OCI-LY7 (cell line): ENCODE results near the gene HSD17B10. TPM values are rescaled to one million over a fixed set of nuclear protein-coding genes. Genes with fewer than 3 reads are reported as not detected.

Experiments
- BruUV-seq: library from RNA; stranded (reverse); fragments of 400-500 nt; replicated peaks from 2 replicates; lab custom pipeline; 2021; lab: Mats Ljungman, UMichigan
- CTCF ChIA-PET: fragments of 300-600 bp; sonication (Branson Sonifier 250); formaldehyde crosslinking; loops from one replicate; lab custom pipeline; 2022; ENCODE audit warnings: antibody characterized with exemption; ENCODE audit not compliant: unreplicated experiment; lab: Charles Lee
- POLR2A ChIA-PET: fragments of 300-600 bp; sonication (Branson Sonifier 250); formaldehyde crosslinking; loops from one replicate; lab custom pipeline; 2022; ENCODE audit warnings: antibody characterized with exemption; lab: Charles Lee
- DNase-seq: peaks from one replicate; pipeline ENCODE4 v3.0.0-alpha.2; 2015; ENCODE audit warnings: low spot score
- H2AFZ ChIP-seq: fragments of 200-600 bp; sonication (generic), shearing (Covaris generic); 2 replicates; pipeline ENCODE4 v1.6.1; 2014; ENCODE audit warnings: mild to moderate bottlenecking, antibody characterized with exemption, low read length, moderate library complexity
- H3K27ac ChIP-seq: fragments of 200-600 bp; sonication (generic); 2 replicates; pipeline ENCODE4 v1.5.1; 2014; ENCODE audit warnings: mixed run types, low read depth, mild to moderate bottlenecking, moderate library complexity, low read length, inconsistent platforms; ENCODE audit not compliant: poor library complexity, severe bottlenecking
- H3K36me3 ChIP-seq: fragments of 200-600 bp; sonication (generic); 2 replicates; pipeline ENCODE4 v1.6.1; 2014; ENCODE audit warnings: mild to moderate bottlenecking, antibody characterized with exemption, low read length, moderate library complexity, mixed read lengths; ENCODE audit not compliant: insufficient read depth
- H3K4me1 ChIP-seq: fragments of 200-600 bp; sonication (generic); 2 replicates; pipeline ENCODE4 v1.5.1; 2014; ENCODE audit warnings: mild to moderate bottlenecking, low read length; ENCODE audit not compliant: insufficient read depth, poor library complexity, severe bottlenecking
- H3K4me2 ChIP-seq: fragments of 200-600 bp; sonication (generic); 2 replicates; pipeline ENCODE4 v1.6.1; 2014; ENCODE audit warnings: mild to moderate bottlenecking, low read length
- H3K4me3 ChIP-seq: fragments of 200-600 bp; sonication (generic); 2 replicates; pipeline ENCODE4 v1.5.1; 2014; ENCODE audit warnings: mild to moderate bottlenecking, low read depth, low read length; ENCODE audit not compliant: poor library complexity, severe bottlenecking
- H3K79me2 ChIP-seq: fragments of 200-600 bp; sonication (generic); 2 replicates; pipeline ENCODE4 v1.6.1; 2016; ENCODE audit warnings: low read depth, mild to moderate bottlenecking, low read length, moderate library complexity, mixed read lengths; ENCODE audit not compliant: insufficient read depth
- H3K9me2 ChIP-seq: fragments of 200-600 bp; sonication (generic); 2 replicates; pipeline ENCODE4 v1.6.1; 2016; ENCODE audit warnings: mild to moderate bottlenecking, low read length, mixed read lengths; ENCODE audit not compliant: insufficient read depth
- H3K9me3 ChIP-seq: fragments of 200-600 bp; sonication (generic); 2 replicates; pipeline ENCODE4 v1.6.1; 2014; ENCODE audit warnings: mild to moderate bottlenecking, mixed run types, low read length, mixed read lengths
- H4K20me1 ChIP-seq: fragments of 200-600 bp; sonication (generic); 2 replicates; pipeline ENCODE4 v1.6.1; 2014; ENCODE audit warnings: mild to moderate bottlenecking, antibody characterized with exemption, low read length, moderate library complexity, mixed read lengths; ENCODE audit not compliant: insufficient read depth
- CTCF ChIP-seq: fragments of 200-600 bp; sonication (generic); conservative IDR thresholded peaks from 2 replicates; pipeline ENCODE4 v1.5.1; 2014; ENCODE audit warnings: mild to moderate bottlenecking, antibody characterized with exemption, low read length, moderate library complexity, mixed read lengths
- EZH2phosphoT487 ChIP-seq: fragments of 200-600 bp; sonication (generic); IDR thresholded peaks from 2 replicates; pipeline ENCODE4 v1.6.1; 2018; ENCODE audit warnings: low read depth, borderline replicate concordance, mild to moderate bottlenecking, mixed run types, antibody characterized with exemption, low read length, moderate library complexity, mixed read lengths
- intact Hi-C: fragments of 100-400 bp; cut with micrococcal nuclease; formaldehyde crosslinking; loops from one replicate; pipeline ENCODE4 v1.10.0; 2022; ENCODE audit not compliant: unreplicated experiment
- total RNA-seq, 2 experiments: library from RNA; depleted of rRNA in 1 of 2; stranded (reverse); fragments of >200 nt in 1 of 2; shearing (Covaris generic) in 1 of 2; gene quantifications; 2 replicates each; pipeline ENCODE4 v1.2.3, GENCODE V29; 2014 to 2022

The HSD17B10 gene
- total RNA-seq, 2 experiments from 2014 or later = 107 to 123 TPM

- Histone ChIP-seq H3K4me1 (no peaks in the 10 kb centered on the region), H3K36me3 (no peaks in the 10 kb centered on the region), H3K4me3 (no peak overlapping the region), H3K79me2 (no peaks in the 10 kb centered on the region), H3K9me3 (no peaks in the 10 kb centered on the region), H3K9me2 (no peaks in the 10 kb centered on the region), H2AFZ (no peak overlapping the region; the same call in 1 of the 2 replicates), H4K20me1 (no peaks in the 10 kb centered on the region), H3K4me2 (no peak overlapping the region), H3K27ac (no peak overlapping the region)
- CTCF ChIA-PET = interaction anchor here (1.2 to 1.7 kb wide), 2 partner anchors 164 to 169 kb away, joined by 3 to 4 read pairs; no protein-coding TSS in a partner anchor
- intact Hi-C loops = loop anchor here (1.0 kb wide), 1 partner anchor 169 kb away; no protein-coding TSS in a partner anchor
- peak; percentile 60 for DNase-seq
- no TSS peak for BruUV-seq
- POLR2A ChIA-PET = interaction anchor here (0.7 to 0.9 kb wide), 2 partner anchors 68 to 86 kb away, joined by 3 read pairs; no protein-coding TSS in a partner anchor
- TF ChIP-seq CTCF = peak; percentile 77
- TF ChIP-seq EZH2phosphoT487 = no peak
Observed at GRCh38 chrX:53481816-53482465, 47.8 kb upstream of the HSD17B10 start.

- no peak for DNase-seq
- TF ChIP-seq EZH2phosphoT487 (no peak), CTCF (peak; percentile 68)
- Histone ChIP-seq H3K4me1 (no peaks in the 10 kb centered on the region), H3K9me2 (no peaks in the 10 kb centered on the region), H2AFZ (no peak overlapping the region), H3K4me2 (no peak overlapping the region), H3K79me2 (no peaks in the 10 kb centered on the region), H4K20me1 (no peaks in the 10 kb centered on the region), H3K36me3 (no peaks in the 10 kb centered on the region), H3K4me3 (no peak overlapping the region), H3K27ac (no peak overlapping the region), H3K9me3 (no peaks in the 10 kb centered on the region)
- intact Hi-C loops = no loop called here
- POLR2A ChIA-PET = no interaction called here
- BruUV-seq = no TSS peak
- CTCF ChIA-PET = no interaction called here
Observed at GRCh38 chrX:53481093-53481492, 46.9 kb upstream of the HSD17B10 start.

DNA sequence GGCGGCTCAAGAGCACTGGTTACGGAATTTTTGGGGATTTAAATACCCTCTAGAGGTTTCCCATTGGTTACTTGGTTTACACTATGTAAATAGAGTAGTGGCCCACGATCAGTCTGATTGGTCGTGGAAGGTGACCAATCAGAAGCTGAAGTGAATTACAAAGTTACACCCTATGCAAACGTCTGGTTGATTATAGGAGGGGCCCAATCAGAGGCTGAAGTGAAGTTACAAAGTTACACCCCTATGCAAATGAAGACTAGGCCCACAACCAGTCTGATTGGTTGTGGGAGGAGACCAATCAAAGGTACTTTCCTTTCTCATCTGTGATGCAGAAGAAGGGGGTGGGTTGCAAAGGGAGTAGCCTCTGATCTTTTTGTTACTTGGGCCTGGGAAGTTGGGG is 45.1 kb upstream of the HSD17B10 start:
- Histone ChIP-seq H3K79me2 (no peaks in the 10 kb centered on the region), H4K20me1 (no peaks in the 10 kb centered on the region), H3K4me2 (no peak overlapping the region), H2AFZ (no peak overlapping the region), H3K4me1 (no peaks in the 10 kb centered on the region), H3K9me3 (no peaks in the 10 kb centered on the region), H3K36me3 (no peaks in the 10 kb centered on the region), H3K27ac (no peak overlapping the region), H3K4me3 (no peak overlapping the region), H3K9me2 (no peaks in the 10 kb centered on the region)
- DNase-seq = no peak
- intact Hi-C loops = no loop called here
- TF ChIP-seq CTCF = no peak
- TF ChIP-seq EZH2phosphoT487 = no peak
- POLR2A ChIA-PET = no interaction called here
- no TSS peak for BruUV-seq
- CTCF ChIA-PET = no interaction called here
